Activated CD8-positive, alpha-beta T cell treated with anti-CD3 and anti-CD28 coated beads for 36 hours (primary cell): Measurements from ENCODE around the gene DLGAP1. TPM values are rescaled to one million over a fixed set of nuclear protein-coding genes. Genes with fewer than 3 reads are reported as not detected.

Experiments
- ATAC-seq: fragments of 200-7000 bp; cut with Tn5 transposase; one replicate; pipeline ENCODE4 v1.10.0; 2021; ENCODE audit warnings: mild to moderate bottlenecking, moderate library complexity
- CTCF ChIA-PET: fragments of 350-600 bp; sonication (Branson Sonifier 250); formaldehyde crosslinking; loops from one replicate; lab custom pipeline; 2021; ENCODE audit warnings: antibody characterized with exemption; lab: Charles Lee
- POLR2A ChIA-PET: fragments of 350-600 bp; sonication (Branson Sonifier 250); formaldehyde crosslinking; loops from one replicate; lab custom pipeline; 2021; ENCODE audit warnings: antibody characterized with exemption; lab: Charles Lee
- DNase-seq: peaks from one replicate; pipeline ENCODE4 v3.0.0-alpha.2; 2020
- H3K27ac Mint-ChIP-seq: one replicate; pipeline ENCODE4 v1.8.0; 2021; ENCODE audit warnings: mild to moderate bottlenecking, mixed read lengths
- H3K27me3 Mint-ChIP-seq: one replicate; pipeline ENCODE4 v1.8.0; 2021; ENCODE audit warnings: mixed read lengths
- H3K36me3 Mint-ChIP-seq: one replicate; pipeline ENCODE4 v1.8.0; 2021; ENCODE audit warnings: low read depth, mixed read lengths
- H3K4me1 Mint-ChIP-seq: one replicate; pipeline ENCODE4 v1.8.0; 2021; ENCODE audit warnings: low read depth, mixed read lengths
- H3K4me3 Mint-ChIP-seq: one replicate; pipeline ENCODE4 v1.8.0; 2021; ENCODE audit warnings: mild to moderate bottlenecking, moderate library complexity, mixed read lengths
- H3K9me3 Mint-ChIP-seq: one replicate; pipeline ENCODE4 v1.8.0; 2021; ENCODE audit warnings: mixed read lengths
- CTCF ChIP-seq: fragments of 200-600 bp; IDR thresholded peaks from one replicate; pipeline ENCODE4 v1.8.0; 2022; ENCODE audit warnings: antibody characterized with exemption, mild to moderate bottlenecking
- intact Hi-C: fragments of 100-400 bp; cut with micrococcal nuclease; formaldehyde crosslinking; loops from one replicate; pipeline ENCODE4 v1.10.0; 2022
- total RNA-seq, 2 experiments: library from RNA; stranded (reverse); gene quantifications; one replicate each; pipeline ENCODE4 v1.2.3, GENCODE V29; 2021

The DLGAP1 gene
- total RNA-seq, 2 experiments from 2014 or later: not detected

GRCh38 chr18:3689986-3690763, 764.9 kb downstream of the DLGAP1 start:
- no peaks in the 10 kb centered on the region for H3K4me1 Mint-ChIP-seq
- ATAC-seq (no peak), DNase-seq (no peak)
- intact Hi-C loops: no loop called here
- H3K36me3 Mint-ChIP-seq: no peaks in the 10 kb centered on the region
- no peaks in the 10 kb centered on the region for H3K9me3 Mint-ChIP-seq
- no peaks in the 10 kb centered on the region for H3K27me3 Mint-ChIP-seq
- ChIA-PET POLR2A (no interaction called here), CTCF (interaction anchor here (1.4 kb wide), 1 partner anchor 25 kb away, joined by 5 read pairs; no protein-coding TSS in a partner anchor)
- no peak overlapping the region for H3K4me3 Mint-ChIP-seq
- no peak for TF ChIP-seq CTCF
- no peak overlapping the region for H3K27ac Mint-ChIP-seq

GRCh38 chr18:3689091-3689490, 766.0 kb downstream of the DLGAP1 start:
- CTCF ChIA-PET: interaction anchor here (2.5 kb wide), 1 partner anchor 23 kb away, joined by 11 read pairs; no protein-coding TSS in a partner anchor
- TF ChIP-seq CTCF: no peak
- POLR2A ChIA-PET: no interaction called here
- no peaks in the 10 kb centered on the region for H3K9me3 Mint-ChIP-seq
- H3K27me3 Mint-ChIP-seq: no peaks in the 10 kb centered on the region
- no peak overlapping the region for H3K4me3 Mint-ChIP-seq
- no peaks in the 10 kb centered on the region for H3K4me1 Mint-ChIP-seq
- ATAC-seq: no peak
- intact Hi-C loops: no loop called here
- no peak overlapping the region for H3K27ac Mint-ChIP-seq
- no peak for DNase-seq
- no peaks in the 10 kb centered on the region for H3K36me3 Mint-ChIP-seq

DNA sequence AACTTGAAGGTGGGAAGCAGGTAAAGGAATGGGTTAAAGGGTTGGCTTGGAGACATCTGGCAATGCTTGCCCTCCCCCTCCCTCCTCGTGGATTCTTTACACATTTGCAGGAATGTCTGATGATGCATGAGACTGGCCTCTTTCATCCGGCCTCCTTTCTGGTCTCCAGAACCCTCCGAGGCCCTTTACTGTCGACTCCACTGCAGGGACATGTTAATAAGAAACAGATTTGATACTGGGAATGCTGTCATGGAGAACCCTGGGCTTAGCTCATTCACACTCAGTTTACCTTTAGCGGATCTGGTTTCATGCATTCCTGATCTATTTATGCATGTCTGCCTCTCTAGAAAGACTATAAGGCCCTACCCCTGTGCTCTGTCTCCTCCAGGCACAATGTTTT, 766.4 kb downstream of the DLGAP1 start:
- H3K9me3 Mint-ChIP-seq: no peaks in the 10 kb centered on the region
- no peaks in the 10 kb centered on the region for H3K36me3 Mint-ChIP-seq
- H3K4me1 Mint-ChIP-seq: no peaks in the 10 kb centered on the region
- no peak overlapping the region for H3K4me3 Mint-ChIP-seq
- DNase-seq (no peak), ATAC-seq (no peak)
- no peak overlapping the region for H3K27ac Mint-ChIP-seq
- CTCF ChIA-PET: interaction anchor here (2.5 kb wide), 1 partner anchor 23 kb away, joined by 11 read pairs; no protein-coding TSS in a partner anchor
- no peak for TF ChIP-seq CTCF
- intact Hi-C loops: no loop called here
- H3K27me3 Mint-ChIP-seq: no peaks in the 10 kb centered on the region
- POLR2A ChIA-PET: no interaction called here

- H3K4me3 Mint-ChIP-seq: no peak overlapping the region
- TF ChIP-seq CTCF: no peak
- no peak overlapping the region for H3K27ac Mint-ChIP-seq
- no peaks in the 10 kb centered on the region for H3K27me3 Mint-ChIP-seq
- CTCF ChIA-PET: interaction anchor here (1.1 to 1.2 kb wide), 2 partner anchors 17 to 312 kb away, joined by 3 to 7 read pairs; no protein-coding TSS in a partner anchor
- no peak for ATAC-seq
- intact Hi-C loops: no loop called here
- no peaks in the 10 kb centered on the region for H3K36me3 Mint-ChIP-seq
- peaks cover 10% of the 10 kb centered on the region for H3K9me3 Mint-ChIP-seq
- POLR2A ChIA-PET: no interaction called here
- H3K4me1 Mint-ChIP-seq: no peaks in the 10 kb centered on the region
- DNase-seq: no peak
Observed at GRCh38 chr18:3683483-3683882, 771.6 kb downstream of the DLGAP1 start.

DNA sequence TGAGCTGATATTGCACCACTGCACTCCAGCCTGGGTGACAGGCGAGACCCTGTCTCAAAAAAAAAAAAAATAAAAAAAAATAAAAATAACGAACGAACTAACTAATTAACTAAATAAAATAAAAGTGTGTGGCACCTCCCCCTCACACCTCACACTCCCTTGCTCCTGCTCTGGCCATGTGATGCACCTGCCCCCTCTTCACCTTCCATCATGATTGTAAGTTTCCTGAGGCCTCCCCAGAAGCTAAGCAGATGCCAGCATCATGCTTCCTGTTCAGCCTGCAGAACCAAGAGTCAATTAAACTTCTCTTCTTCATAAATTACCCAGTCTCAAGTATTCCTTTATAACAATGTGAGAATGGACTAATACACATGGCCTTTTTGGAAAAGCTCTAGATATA, 773.0 kb downstream of the DLGAP1 start:
- H3K9me3 Mint-ChIP-seq: peaks cover 10% of the 10 kb centered on the region
- no peak for DNase-seq
- H3K27me3 Mint-ChIP-seq: peaks cover 6% of the 10 kb centered on the region
- intact Hi-C loops: no loop called here
- ATAC-seq: no peak
- ChIA-PET CTCF (interaction anchor here (1.6 kb wide), 1 partner anchor 16 kb away, joined by 5 read pairs; no protein-coding TSS in a partner anchor), POLR2A (no interaction called here)
- no peak overlapping the region for H3K4me3 Mint-ChIP-seq
- H3K36me3 Mint-ChIP-seq: no peaks in the 10 kb centered on the region
- no peaks in the 10 kb centered on the region for H3K4me1 Mint-ChIP-seq
- TF ChIP-seq CTCF: no peak
- H3K27ac Mint-ChIP-seq: no peak overlapping the region
